Activated CD4-positive, alpha-beta T cell treated with anti-CD3 and anti-CD28 coated beads for 48 hours (primary cell): ENCODE data around the gene KLHL29.

ENCODE experiments used
- DNase-seq: peaks from one replicate; pipeline ENCODE4 v3.0.0-alpha.2; 2020

The KLHL29 gene

DNA sequence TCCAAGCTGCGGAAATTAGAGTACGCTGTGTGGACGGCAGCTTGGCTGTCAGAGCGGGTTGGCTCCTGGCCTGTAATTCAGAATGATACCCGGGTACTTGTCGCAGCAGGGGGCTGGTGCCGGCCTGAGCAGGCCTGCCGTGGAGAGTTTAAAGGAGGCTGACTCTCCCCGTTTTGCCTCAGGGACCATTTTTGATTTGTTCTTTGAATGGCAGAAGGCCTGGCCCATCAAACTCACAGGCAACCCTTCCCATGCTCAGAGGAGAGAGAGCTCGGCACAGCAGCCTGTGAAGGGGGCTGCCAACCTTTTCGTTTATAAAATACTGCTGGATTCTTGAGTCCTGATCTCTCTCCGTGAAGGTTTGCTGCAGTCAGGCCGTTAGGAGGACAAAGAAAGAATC is 151.3 kb downstream of the KLHL29 start:
- no peak for DNase-seq

DNA sequence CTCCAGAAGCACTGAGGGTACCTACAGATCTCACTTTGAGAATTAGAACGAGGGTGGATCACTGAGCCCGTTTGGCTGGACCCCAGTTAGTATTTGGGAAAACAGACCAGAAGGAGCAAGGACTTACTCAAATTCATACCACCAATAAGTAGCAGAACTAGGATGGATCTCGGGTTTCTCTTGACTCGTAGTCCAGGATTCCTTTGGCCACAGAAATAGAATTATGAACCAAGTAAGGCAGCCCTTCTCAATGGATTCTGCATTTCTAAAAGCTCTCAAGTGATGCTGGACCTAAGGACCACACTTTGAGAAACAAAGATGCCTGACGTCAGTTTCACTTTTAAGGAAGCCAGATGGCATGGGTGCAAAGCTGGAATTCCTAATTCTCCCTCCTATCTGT is 153.0 kb downstream of the KLHL29 start:
- no peak for DNase-seq

DNA sequence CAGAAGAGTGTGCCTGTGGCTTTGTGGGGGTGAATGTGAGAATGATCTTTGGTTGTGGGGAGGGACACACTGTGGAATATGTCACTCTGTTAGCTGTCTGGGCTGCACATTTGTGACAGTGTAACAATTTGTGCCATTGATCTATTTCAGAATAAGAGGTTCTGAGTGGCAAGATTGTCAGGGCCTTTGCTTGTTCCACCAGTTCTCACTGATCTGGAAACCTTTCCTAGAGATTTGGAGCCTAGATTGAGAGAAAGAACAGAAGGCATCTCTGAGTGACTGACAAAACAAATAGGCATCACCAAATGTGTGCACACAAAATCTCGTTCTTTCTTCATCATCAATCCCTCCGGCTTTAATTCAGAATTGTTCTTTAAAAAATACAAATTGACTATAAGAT is 153.6 kb downstream of the KLHL29 start:
- DNase-seq, result no peak

DNA sequence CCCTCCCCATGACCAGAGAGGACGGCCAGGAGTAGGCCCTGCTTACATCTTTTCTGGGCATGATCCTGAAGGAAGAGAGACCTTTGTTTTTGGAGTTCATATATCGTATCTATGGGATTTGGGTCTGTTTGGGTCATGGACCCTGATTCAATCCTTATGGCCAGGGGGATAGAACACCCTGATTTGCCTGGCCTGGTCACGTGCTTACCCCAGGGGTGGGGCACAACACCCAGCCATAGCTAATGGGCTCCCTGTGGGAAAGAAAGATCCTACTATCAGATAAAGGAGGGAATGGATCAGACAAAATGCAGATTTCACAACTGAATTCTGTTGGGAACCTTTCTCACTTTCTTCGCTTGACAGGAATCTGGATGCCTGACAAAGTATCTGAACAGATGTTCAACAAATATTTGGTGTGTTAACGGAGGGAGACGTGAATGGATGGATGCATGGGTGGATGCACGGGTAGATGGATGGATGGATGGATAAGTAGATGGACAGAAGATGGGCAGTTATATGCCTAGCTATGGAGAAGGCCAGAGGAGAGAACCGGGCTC is 155.9 kb downstream of the KLHL29 start:
- no peak for DNase-seq

DNA sequence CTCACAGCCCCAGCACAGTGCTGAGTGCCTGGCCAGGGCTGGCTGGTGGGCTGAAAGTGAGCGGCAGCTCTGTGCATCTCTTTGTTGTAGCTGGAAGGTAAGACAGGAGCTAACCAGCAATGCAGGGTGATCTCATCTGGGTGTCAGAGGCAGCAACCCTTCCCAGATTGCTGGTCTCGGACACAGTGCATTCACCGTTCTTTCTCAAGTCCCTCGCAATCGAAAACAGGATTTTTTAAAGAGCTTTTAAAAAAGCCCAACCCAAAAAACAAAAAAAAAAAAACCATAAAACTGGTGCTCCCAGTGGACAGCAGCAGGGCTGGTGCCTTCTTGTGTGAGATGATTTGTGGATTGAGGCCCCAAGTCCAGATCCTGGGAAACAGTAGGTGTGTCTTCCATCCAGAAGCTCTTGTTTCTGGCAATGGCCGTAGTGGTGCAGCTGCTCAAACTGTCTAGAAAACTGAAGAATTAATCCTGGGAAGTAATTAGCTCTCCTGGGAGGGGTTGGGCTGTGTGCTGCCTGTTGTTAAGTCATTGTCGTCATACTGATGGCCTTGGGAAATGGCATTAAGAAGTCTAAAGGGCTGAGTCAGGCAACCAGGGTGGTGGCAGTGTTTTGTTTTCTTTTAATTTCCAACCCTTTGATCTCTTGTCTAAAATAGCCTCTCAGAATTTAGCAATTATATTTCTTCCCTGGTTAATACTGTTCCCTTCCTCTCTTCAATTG is 156.7 kb downstream of the KLHL29 start:
- no peak for DNase-seq

DNA sequence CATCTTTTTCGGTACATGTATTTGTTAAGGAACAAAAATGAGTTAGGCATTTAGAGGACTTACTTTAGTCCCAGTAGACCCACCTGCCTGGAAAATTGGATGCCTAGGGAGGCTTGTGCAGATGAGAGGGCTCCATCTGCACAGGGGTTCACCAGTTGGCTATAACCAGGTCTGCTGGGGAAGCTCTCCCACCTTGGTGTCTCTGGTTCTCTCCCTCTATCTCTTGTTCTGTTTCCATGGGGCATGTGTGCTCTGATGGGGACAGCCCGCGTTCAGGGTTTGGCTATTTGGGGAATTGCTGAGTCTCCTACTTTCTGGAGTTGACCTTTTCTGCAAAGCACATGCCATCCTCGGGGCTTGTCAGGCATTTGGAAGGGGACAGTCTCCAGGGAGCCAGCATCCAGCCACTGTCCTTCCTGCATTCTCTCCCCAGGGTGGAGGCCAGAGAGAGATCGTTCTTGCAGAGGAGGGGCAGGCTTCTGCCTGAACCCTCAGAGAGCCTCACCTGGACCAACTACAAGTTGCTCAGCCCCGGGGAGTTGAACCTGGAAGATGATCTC is 157.3 kb downstream of the KLHL29 start:
- no peak for DNase-seq

DNA sequence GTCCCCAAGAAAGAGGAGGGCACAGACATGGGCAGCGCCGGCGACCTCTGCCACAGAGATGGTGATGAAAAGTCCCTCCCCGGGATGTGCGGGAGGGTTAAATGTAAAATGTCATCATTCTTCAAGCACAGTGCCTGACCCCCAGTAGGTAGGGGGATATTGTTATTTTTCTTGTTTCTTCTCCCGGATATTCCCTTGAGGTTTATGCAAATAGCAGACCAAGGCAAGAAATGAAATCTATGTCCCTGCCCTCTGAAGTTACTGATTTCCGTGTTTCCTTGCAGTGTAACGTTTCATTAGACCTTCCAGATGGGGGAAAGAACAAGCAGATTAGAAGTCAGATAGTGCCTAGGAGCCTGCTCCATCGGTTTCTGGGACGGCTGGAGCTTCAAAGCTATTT is 158.3 kb downstream of the KLHL29 start:
- no peak for DNase-seq

DNA sequence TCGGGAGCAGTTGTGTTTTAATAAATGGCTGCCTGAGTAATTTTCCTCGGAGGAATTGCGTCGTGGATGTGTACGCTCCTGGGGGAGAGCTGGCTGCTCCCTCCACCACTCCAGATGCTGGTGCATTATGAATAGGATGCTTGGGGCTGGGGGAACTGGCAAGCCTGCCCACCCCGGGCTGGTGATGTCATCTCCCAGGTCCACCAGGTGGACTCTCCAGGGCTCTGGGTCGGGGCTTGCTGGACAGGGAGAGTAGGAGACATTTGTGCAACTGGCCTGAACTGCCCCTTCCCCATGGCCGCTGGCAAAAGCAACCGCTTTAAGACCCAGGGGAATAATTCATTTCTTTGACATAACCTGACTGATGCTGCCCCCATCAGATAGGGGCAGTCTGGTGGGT is 158.7 kb downstream of the KLHL29 start:
- no peak for DNase-seq

DNA sequence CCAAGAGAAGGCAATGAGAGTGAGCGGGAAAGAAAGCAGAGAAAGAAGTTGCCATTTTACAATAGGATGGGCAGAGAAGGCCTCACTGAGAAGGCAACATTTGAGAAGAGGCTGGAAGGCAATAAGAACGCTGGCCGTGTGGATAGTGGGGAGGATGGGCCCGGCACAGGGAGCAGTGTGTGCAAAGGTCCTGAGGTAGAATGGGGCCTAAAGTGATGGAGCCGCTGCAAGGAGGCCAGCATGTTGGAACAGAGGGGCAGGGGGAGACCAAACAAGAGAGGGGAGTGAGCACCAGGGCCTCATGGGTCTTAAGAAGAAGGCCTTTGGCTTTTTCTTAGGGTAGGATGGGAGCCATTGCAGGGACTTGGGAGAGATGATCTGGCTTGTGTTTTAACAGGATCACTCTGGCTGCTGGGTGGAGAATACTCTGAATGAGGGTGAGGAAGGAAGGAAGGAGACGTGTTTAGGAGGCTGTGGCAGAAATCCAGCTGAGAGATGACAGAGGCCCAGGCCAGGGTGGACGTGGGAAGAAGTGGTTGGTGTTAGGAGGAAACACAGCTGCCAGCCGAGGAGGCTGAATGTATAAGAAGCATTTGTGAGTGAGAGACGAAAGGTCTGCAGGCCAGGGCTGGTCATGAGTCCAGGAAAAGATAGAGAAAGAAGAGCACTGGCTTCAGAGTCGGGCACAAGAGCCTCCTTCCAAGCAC is 159.8 kb downstream of the KLHL29 start:
- no peak for DNase-seq

DNA sequence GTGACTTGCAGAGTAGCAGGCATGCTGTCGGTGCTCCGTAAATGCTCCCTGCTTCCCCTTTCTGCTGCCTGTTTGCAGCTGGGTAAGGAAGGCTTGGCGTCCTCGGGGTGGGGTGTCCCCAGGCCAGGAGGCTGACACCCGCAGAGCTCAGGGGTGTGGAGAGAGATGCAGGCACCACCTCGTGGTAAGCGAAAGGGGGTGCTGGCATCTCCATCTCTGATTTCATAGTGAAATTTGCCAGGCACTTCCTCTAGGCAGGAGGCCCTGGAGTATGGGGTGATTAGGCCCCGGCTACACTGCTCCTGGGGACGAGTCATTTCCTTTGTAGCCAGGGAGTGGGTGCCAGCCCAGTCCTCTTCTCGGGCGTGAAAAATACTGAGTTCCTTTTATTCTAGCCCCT is 160.4 kb downstream of the KLHL29 start:
- peak; percentile 17 for DNase-seq

DNA sequence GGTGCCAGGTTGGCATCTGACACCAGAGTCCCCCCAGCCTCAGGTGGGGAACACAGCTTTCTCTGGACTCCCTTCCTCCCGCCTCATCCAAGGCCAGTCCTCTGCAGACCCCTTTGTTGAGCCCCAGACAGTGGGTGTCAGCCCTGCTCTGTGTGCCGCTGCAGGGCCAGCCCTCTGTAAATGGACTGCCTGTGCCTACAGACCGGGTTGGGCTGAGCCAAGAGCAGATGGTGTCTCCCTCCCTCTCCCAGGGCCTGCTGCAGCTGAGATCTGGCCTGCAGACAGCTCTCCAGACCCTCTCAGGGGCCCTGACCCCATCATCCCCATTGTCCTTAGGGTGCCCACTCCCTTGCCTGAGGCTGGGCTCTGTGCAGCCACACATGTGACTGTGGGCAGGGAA is 160.8 kb downstream of the KLHL29 start:
- DNase-seq, result no peak

DNA sequence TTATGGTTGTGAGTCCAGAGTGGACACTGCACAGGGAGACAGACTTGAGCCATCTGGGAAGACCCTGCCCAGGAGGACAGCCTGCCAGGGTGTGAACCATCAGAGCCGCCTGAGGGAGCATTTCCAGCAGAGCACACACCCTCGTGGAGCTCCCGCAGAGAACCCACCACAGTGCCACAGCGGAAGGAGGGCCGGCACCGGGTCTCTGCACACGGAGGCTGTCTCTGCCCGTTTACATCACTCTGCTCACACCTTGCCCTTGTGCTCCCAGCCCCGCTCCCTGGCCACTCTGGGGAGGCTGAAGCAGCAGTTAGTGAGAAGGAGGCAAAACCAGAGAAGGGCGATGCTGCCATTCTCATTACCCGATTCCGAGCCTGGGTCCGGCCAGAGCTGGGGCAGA is 161.9 kb downstream of the KLHL29 start:
- no peak for DNase-seq

DNA sequence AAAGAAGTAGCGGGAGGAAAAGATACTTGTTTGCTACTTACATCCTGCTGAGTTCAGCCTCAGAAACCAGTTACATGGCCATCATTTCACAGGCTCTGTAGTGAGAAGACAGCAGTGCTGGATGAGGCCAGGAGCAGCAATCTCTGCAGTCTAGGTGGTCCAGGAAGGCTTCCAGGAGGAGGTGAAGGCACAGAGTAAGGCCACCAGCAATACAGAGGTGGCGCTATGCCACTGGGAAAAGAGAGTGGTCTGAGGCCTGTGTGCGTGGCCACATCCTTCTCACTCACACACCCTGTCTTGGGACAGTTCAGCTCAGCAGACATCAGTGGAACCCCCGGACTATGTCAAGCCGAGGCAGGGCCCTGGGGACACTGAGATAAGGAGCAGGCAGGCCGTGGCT is 162.7 kb downstream of the KLHL29 start:
- no peak for DNase-seq

DNA sequence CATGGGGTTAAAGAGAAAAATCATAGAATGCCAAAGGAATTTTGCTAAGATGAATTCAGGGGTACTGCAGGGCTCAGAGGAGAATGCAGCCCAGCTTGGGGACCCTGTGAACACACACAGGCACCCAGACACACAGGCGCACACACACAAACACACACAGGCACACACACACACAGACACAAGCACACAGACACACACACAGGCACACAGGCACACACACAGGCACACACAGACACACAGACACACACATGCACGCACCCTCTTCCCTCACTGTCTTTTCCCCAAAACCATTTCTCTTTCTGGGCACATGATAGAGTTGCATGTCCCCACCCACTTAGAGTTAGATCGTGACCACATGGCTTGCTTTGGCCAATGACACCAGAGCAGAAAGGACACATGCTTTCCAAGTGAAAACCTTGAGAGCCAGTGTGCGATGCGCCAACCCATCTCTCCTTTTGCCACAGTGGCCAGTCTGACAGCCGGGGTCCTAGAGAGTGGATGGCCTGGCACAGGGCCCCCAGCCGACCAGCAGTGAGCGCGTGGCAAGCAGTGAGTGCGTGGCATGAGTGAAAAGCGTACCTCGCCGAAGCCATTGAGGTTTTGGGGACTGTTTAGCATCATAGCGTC is 163.3 kb downstream of the KLHL29 start:
- DNase-seq, result no peak

DNA sequence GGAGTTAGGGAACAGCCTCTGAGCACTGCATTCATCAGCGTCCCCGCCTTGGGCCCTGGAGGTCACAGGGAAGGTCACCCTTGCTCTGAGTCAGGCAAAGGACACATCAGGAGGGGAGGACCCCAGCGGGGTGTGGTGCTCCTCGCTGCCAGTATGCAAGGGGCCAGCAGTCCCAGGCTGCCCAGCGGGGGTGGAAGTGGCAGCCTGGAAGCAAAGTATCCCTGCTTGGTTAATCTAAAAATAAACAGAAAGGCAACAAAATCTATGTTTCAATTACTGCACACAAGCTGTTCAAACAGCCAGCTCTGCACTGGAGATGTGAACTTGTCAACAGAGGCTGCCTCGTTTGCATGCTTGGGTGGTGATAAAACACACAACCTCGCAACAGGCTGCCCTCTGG is 164.1 kb downstream of the KLHL29 start:
- DNase-seq, result no peak

DNA sequence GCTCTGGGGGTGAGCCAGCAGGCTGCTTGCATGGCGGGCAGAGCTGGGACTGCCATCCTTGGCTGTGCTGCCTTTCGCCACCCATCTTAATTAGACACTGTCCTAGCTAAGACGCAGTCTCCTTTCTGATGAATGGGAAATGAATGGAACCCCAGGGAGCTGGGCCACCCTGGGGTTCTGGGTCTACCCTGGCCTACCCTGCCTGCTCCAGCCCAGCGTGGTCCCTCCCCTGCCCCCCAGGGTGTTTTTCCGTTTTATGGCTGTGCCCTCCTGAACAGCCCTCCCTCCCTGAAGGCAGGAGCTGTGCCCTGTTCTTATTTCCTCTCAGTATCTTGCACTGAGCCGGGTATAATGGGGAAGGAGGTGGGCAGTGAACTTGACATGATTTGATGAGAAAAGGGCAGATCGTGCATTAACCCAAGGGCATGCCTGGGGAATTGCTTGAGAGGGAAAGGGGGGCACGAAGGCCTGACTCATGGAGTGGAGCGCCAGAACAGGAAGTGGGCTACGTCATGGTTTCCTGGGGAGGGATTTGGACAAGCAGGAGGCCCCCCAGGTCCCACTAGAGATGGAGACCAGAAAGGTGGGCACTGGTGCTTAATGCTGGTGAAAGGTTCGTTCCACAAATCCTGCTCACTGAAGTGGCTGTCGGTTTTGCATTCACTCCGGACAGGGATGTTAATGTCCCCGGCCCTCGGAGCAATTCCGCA is 165.0 kb downstream of the KLHL29 start:
- no peak for DNase-seq

DNA sequence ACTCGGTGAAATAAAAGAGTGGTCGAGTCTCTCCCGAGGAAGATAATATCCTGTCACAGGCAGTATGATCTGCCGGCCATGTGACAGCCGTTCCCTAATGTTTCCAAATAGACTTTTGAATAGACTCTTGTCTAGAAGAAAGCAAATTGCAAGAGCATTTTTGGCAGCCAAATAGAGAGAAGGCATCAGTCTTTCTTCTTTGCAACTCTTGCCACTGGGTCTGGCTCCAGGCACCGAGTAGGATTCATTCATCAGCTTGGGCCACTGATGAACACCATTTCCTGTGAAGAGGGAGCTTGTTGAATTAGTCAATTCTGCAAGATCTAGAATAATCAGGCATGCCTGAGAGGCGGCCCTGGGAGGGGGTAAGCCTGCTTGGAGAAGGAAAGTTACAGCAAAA is 165.6 kb downstream of the KLHL29 start:
- DNase-seq, result no peak

DNA sequence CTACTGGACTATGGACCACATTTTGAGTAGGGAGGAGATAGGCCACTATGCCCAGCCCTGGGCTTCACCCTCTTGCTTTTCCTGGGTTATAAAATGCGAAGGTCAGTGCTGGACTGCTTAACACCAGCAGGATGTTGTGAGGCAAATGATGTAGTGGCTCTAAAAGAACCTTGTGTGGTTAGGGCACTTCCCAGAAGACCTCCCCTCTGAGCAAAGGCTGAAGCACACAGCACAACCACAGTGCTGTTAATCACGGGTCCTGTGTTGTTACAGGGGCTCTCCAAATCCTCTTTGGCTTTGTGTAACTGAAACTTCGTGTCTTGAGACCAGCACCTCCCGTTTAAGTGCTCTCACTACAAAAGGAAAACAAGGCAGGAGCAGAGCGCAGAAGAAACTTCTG is 166.9 kb downstream of the KLHL29 start:
- no peak for DNase-seq

DNA sequence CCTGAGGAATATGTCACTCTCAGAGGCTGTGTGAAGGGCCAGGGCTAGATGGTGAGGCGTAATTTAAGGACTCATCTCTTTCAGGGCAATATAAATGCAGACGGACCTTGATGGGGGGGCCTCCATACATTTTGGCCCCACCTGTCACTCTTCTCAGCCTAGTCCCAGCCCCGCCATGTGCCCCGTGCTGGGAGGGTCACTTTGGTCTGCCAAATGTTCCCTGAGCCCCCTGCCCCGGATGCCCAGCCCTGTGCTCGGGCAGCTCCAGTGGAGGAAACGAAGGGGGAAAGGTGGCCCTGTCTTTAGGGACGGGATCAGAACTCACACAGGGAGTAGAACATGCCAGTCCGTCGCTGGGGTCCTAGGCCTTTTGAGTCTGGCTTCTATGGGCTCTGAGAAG is 168.6 kb downstream of the KLHL29 start:
- no peak for DNase-seq

DNA sequence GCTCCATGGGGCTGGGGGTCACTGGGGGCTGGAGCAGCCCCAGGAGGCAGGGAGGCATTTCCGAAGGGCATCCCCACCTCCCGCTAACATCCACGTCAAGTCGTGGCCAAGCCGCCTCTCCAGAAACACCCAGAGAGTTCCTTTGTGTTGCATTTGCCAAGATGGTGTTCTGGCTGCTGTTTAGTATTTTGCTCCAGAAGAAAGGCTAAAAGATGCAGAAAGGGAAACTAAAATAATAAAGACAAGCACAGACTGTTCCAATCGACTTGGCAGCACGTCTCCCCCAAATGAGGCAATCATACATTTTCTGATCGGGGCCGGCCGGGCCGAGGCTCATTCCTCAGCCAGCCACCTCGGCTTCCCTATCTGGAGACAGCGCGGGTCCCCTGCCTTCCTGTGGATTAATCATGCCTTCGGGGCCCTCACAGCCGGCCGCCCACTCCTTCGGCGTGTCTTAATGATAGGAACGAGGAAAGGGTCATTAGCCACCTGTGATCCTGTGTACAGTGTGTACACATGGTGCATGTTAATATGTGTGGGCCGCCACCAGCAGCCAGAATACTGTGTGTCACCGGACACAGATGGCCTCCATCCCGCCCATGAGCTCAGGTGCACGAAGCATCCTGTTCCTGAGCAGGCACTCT is 169.2 kb downstream of the KLHL29 start:
- no peak for DNase-seq

DNA sequence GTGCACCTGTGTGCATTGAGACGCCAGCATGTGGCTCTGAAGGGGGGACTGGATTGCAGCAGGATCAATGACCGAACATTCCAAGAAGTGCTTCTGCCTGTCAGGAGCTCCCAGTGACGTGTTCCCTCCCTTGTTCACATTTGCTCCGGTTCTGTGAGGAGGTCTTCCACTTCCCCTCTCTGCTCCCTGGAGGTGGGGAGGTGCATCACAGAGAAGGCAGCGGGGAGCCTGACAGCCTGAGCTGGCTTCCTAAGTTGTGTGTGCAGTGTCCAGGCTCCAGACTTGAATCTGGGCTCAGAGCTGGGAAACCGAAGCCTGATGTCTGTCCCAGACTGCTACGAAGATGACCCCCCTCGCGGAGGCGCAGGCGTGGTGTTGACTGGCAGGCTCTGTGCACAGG is 171.0 kb downstream of the KLHL29 start:
- no peak for DNase-seq

DNA sequence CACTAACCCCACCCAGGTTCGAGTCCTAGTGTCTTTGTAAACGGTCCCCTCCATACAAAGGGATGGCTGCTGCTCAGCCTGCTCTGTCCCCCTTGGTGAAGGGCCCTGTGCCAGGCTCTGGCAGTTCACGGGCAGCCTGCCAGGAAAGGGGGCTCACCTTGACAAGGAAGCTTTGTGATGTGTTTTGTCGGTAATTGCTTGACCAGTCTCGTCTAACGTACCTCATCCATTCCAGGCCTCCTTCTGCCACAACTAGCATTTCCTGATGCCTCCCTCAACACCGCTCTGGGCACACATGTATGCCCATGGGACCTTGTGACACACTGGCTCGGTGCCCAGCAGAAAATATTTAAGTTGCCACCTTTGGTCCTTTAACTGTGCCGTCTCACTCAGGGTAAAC is 171.9 kb downstream of the KLHL29 start:
- no peak for DNase-seq

DNA sequence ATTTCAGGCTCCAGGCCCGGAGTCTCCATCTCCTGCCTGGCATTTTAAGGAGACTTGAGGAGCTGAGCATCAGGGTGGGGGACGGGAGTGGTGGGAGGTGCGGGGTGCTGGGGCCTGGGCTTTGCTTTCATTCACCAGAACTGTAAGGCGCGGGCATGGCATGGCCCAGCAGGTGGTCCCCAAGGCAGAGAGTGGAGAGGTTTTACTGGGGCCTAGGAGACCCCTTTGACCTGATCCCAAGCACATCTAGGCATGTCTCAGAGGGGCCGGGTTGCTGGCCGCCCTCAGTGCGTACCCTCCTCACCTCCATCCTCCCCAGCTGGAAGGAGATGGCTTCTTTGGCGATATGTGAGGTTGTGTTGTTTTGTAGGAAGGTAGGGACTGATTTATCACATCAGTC is 172.5 kb downstream of the KLHL29 start:
- DNase-seq, result no peak
